Measurements from ENCODE around the gene FOXC1. TPM values are rescaled to one million over a fixed set of nuclear protein-coding genes. Genes with fewer than 3 reads are reported as not detected.

The FOXC1 gene
- total and polyA plus RNA-seq, 2 experiments from 2014 or later = 3.3 to 11.1 TPM

DNA sequence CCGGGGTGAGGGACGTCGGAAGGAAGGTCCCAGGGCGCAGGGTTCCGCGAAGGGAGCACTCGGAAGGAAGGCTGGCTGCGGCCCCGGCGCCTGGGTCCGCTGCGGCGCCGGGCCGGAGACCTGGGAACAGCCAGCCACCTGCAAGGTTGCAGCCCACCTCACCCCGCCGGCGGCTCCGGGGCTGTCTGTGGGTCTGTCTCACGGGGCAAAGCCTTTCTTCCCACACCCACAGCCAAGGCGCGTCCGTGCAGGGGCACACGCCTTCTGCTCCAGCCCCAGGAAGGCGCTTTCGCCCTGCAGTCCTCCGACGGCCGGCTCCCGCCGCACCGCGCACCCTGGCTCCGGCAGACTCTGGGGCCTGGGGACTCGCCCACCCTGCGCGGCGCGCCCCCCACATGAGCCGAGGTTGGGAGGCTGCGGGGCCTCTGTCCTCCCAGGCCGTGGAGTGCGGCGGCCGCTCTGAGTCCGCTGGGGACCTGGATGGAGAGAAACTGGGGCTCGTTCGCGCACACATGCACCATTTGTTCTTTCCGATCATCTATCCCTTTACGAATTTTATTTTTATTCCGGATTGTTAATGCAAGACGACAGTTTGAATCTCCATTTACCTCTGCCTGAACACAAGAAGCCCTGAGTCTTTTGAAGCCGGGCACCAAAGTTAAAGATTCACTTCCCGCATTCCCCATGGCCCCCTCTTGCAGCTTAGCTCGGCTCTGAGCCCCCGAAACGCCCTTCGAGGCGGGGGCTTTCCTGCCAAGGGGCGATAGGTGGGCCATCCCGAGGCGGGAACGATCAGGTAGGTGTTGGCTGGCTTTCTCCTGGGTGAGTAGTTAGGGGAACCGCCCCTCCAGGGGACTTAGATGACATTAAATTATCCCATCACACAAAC is 4.5 kb upstream of the FOXC1 start:
- H3K27ac ChIP-seq = no peak overlapping the region
- no peaks in the 10 kb centered on the region for H4K20me1 ChIP-seq (ENCODE audit: insufficient read depth)
- H3K79me2 ChIP-seq (ENCODE audit: insufficient read depth) = no peaks in the 10 kb centered on the region
- peak overlapping the region; percentile 62 for H3K4me3 ChIP-seq
- in situ Hi-C loops (cut with MboI) = loop anchor here (10.0 kb wide), 1 partner anchor 500 kb away; no protein-coding TSS in a partner anchor
- TF ChIP-seq EZH2phosphoT487 (IDR thresholded peaks at IDR 0.05; ENCODE audit: insufficient read depth, low read depth) = peak; percentile 22
- TF ChIP-seq EZH2 (IDR thresholded peaks at IDR 0.05; ENCODE audit: insufficient read depth, poor library complexity, severe bottlenecking) = no peak
- H2AFZ ChIP-seq = peak overlapping the region; percentile 70; the same call in 1 of the 2 replicates
- DNase-seq = peak; percentile 28
- peak overlapping the region; percentile 71 for H3K4me2 ChIP-seq (ENCODE audit: unreplicated experiment)
- no peaks in the 10 kb centered on the region for H3F3A ChIP-seq (ENCODE audit: insufficient read depth)
- H3K4me1 ChIP-seq (ENCODE audit: insufficient read depth) = no peaks in the 10 kb centered on the region
- H3K9me2 ChIP-seq (ENCODE audit: insufficient read depth) = no peaks in the 10 kb centered on the region
- peaks cover 65% of the 10 kb centered on the region for H3K27me3 ChIP-seq (replicated peaks; ENCODE audit: insufficient read depth)
- H3K9ac ChIP-seq = no peak overlapping the region
- WGBS, 2 experiments (ENCODE audit: low coverage in 1 of 2, low lambda C conversion rate in 2 of 2, missing lambda C conversion rate in 2 of 2) = 12 to 16% methylated on average over 41 to 50 of the region's 65 CpGs
- H3K9me3 ChIP-seq (ENCODE audit: low read depth) = no peaks in the 10 kb centered on the region
- no peaks in the 10 kb centered on the region for H3K36me3 ChIP-seq (ENCODE audit: low read depth)

- no peak overlapping the region for H3K9ac ChIP-seq
- H3K4me3 ChIP-seq = no peak overlapping the region
- no peaks in the 10 kb centered on the region; the same call in 1 of the 2 replicates for H3F3A ChIP-seq (ENCODE audit: insufficient read depth)
- no peaks in the 10 kb centered on the region for H3K4me1 ChIP-seq (ENCODE audit: insufficient read depth)
- H3K27ac ChIP-seq = no peak overlapping the region
- H3K4me2 ChIP-seq (ENCODE audit: unreplicated experiment) = no peak overlapping the region
- peak; percentile 50 for DNase-seq
- no peaks in the 10 kb centered on the region for H4K20me1 ChIP-seq (ENCODE audit: insufficient read depth)
- in situ Hi-C loops (cut with MboI) = loop anchor here (10.0 kb wide), 1 partner anchor 499 kb away; no protein-coding TSS in a partner anchor
- peaks cover 58% of the 10 kb centered on the region for H3K27me3 ChIP-seq (replicated peaks; ENCODE audit: insufficient read depth)
- no peak overlapping the region for H2AFZ ChIP-seq
- no peaks in the 10 kb centered on the region for H3K9me3 ChIP-seq (ENCODE audit: low read depth)
- 31 to 34% methylated on average over 25 to 26 of the region's 26 CpGs for WGBS, 2 experiments (ENCODE audit: low coverage in 1 of 2, low lambda C conversion rate in 2 of 2, missing lambda C conversion rate in 2 of 2)
- H3K36me3 ChIP-seq (ENCODE audit: low read depth) = no peaks in the 10 kb centered on the region
- no peaks in the 10 kb centered on the region for H3K9me2 ChIP-seq (ENCODE audit: insufficient read depth)
- TF ChIP-seq EZH2 (IDR thresholded peaks at IDR 0.05; ENCODE audit: insufficient read depth, poor library complexity, severe bottlenecking) (peak; percentile 96), EZH2phosphoT487 (IDR thresholded peaks at IDR 0.05; ENCODE audit: insufficient read depth, low read depth) (no peak; the same call in 1 of the 2 replicates)
- H3K79me2 ChIP-seq (ENCODE audit: insufficient read depth) = no peaks in the 10 kb centered on the region
These were observed 3.6 kb upstream of the FOXC1 start for GRCh38 chr6:1605893-1606779.

DNA sequence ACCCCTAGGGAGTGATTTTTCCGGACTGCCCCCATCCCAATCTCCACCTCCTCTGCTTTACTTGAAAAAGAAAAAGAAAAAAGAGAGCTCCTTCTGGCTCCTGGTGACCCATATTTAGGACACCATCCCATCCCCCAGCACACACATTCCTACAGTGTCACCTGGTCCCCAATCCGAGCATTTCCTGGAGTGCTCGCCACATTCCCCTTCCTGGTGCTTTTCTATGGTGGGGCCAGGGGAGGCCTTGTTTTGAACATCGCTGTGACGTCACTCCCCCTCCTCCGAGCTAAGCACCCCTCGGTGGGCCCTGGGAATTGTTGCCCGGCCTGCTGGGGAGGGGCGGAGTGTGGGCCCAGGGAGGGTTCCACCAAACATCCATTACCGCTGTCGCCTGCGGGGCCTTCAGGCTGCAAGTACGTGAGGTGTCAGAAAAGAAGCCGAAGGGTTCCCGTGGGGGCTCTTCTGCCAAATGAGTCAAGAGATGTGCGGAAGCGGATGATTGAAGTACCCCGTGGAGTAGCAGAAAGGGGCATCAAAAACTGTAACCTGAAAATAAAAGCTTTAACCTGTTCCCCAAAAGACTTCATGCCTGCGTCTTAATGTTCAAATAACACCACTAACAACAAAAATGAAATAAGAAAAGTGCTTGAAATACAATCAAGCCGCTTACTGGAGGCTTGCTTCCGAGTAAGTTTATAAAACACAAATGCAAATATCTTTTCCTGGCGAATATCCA is 2.8 kb upstream of the FOXC1 start:
- H3K4me2 ChIP-seq (ENCODE audit: unreplicated experiment) = no peak overlapping the region
- H3K79me2 ChIP-seq (ENCODE audit: insufficient read depth) = peaks cover 4% of the 10 kb centered on the region
- H3K4me1 ChIP-seq (ENCODE audit: insufficient read depth) = no peaks in the 10 kb centered on the region
- no peak overlapping the region for H3K27ac ChIP-seq
- H3K9me2 ChIP-seq (ENCODE audit: insufficient read depth) = no peaks in the 10 kb centered on the region
- H3K9me3 ChIP-seq (ENCODE audit: low read depth) = no peaks in the 10 kb centered on the region
- in situ Hi-C loops (cut with MboI) = loop anchor here (10.0 kb wide), 1 partner anchor 498 kb away; no protein-coding TSS in a partner anchor
- 23% methylated on average over 22 of the region's 22 CpGs for WGBS, 2 experiments (ENCODE audit: low coverage in 1 of 2, low lambda C conversion rate in 2 of 2, missing lambda C conversion rate in 2 of 2)
- H2AFZ ChIP-seq = no peak overlapping the region
- DNase-seq = no peak
- peaks cover 52% of the 10 kb centered on the region for H3K27me3 ChIP-seq (replicated peaks; ENCODE audit: insufficient read depth)
- H4K20me1 ChIP-seq (ENCODE audit: insufficient read depth) = no peaks in the 10 kb centered on the region
- no peak overlapping the region for H3K9ac ChIP-seq
- no peaks in the 10 kb centered on the region; the same call in 1 of the 2 replicates for H3F3A ChIP-seq (ENCODE audit: insufficient read depth)
- H3K36me3 ChIP-seq (ENCODE audit: low read depth) = no peaks in the 10 kb centered on the region
- TF ChIP-seq EZH2phosphoT487 (IDR thresholded peaks at IDR 0.05; ENCODE audit: insufficient read depth, low read depth) (no peak), EZH2 (IDR thresholded peaks at IDR 0.05; ENCODE audit: insufficient read depth, poor library complexity, severe bottlenecking) (no peak)
- H3K4me3 ChIP-seq = no peak overlapping the region
